Smooth muscle cell of the brain vasculature (primary cell): Measurements from ENCODE around the gene NDUFA3.
"Not testable (repeated sequence)": the region's sequence is repeated elsewhere in the genome, so short reads cannot be mapped to it uniquely, and the experiment has no call there.

Experiments used
- DNase-seq: peaks from one replicate; pipeline ENCODE4 v3.0.0-alpha.2; 2012; ENCODE audit warnings: low read depth, low spot score

Gene NDUFA3

DNA sequence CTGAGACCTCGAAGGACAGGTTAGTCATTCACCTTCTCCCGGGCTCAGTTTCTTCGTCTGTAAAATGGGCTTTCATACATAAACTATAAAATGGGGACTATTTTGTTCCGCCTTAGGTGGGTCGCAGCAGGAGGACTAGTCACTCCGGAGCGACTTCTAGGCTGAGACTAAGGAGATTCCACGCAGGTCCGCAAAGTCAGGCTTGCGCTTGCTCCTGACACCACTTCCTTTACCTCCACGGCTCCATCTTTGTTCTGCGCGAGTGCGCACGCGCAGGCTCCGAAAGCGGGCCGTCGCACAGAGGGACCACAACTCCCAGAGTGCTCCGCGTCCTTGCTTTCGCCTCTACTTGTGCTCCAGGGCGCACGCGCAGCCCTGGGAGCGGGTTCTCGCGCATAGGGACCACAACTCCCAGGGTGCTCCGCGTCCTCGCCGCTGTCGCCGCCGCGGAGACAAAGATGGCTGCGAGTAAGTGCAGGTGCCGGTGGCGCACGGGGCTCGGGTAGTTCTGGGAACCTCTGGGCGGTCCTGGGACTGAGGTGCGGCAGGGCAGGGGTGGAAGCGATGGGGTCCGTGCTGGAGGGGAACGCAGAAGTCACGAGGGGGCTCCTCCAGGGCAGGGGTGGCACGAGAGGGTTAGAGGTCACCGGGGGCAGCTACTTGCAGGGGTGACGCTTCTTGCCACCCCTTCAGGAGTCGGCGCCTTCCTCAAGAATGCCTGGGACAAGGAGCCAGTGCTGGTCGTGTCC is at the start of gene NDUFA3:
Gene NDUFA3, plus strand, starts transcription at position 435 of the 749 bp plus-strand sequence. Its CDS starts 24 bp downstream, at position 459.
- DNase-seq: peak; percentile 98

DNA sequence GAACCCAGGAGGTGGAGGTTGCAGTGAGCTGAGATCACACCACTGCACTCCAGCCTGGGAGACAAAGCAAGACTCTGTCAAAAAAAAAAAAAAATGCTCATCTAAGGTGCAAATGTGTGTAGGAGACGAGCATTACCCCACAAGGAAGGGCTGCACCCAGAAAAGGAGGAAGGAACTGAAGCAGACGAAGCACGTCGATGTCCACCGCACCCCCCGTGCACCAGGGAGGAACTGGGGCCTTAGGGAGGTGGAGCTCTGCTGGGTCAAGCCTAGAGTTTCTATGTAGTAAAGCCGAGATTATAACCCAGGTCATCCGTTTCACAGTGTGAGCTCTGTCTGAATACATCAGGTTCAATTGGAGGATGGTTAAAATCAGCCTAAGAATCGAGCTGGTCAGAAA is 40.0 kb upstream of the NDUFA3 start:
- no peak for DNase-seq

DNA sequence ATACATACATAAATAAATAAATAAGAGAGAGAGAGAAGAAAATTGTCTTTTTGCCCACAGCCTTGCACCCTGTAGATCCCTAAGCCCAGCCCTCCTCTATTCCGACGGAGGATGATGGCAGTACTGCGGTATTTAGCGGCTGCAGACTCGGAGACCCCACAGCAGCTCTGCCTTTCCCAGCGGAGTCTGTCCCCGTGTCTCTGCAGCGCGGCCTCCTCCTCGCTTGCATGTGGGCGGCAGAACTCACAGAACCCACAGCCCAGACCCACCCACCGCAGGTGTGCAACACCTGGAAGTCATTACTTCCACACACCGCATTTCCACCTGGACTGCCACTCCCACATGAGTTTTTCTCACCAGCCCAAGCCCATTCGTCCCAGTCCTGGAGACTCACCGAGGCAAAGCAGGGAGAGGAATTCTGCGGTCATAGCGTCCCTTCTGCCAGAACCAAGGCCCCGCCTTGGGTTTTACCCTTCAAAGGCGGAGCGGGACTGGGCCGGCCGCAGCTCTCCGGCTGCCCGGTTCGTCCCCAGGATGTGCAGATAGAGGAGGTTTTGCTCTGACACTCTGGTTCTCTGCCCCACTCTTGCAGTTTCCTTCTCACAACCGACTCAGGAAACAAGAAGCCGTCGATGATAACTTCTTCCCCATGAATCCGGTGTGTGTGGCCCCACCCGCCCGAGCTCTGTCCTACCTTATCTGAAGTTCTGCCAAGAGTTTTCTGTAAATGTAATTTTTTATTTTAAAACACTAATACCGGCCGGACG is 39.1 kb upstream of the NDUFA3 start, which contains the start of gene VSTM1:
Gene VSTM1, minus strand, starts transcription at position 548 of the 767 bp plus-strand sequence. Its CDS starts 120 bp downstream, at position 428.
- no peak for DNase-seq

DNA sequence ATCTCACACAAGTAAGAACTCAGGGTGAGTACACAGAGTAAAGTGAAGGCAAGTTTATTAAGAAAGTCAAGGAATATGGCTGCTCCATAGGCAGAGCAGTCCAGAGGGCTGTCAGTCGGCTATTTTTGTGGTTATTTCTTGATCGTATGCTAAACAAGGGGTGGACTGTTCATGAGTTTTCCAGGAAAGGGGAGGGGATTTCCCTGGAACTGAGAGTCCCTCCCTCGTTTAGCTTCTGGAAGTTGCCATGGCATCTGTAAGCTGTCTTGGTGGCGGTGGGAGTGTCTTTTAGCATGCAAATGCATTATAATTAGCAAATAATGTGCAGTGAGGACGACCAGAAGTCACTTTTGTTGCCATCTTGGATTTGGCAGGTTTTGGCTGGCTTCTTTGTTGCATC is 33.2 kb upstream of the NDUFA3 start:
- no peak for DNase-seq

DNA sequence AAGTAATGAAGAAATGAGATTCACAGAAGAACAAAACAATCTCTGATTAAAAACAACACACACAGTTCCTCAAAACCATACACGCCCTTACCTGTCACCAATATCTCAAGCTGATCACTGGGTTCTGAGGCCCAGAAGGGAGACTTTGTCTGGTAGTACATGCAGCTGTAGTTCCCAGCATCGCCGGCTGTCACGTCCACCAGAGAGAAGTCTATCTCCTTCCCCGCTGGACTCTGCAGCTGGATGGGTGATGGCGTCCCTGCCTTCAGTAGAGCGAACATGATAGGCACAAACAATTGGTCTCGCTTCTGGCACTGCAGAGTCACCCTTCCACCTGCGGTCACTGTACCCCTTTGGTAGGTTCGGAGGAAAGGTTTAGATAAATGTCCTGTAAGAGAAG is 28.8 kb upstream of the NDUFA3 start:
- DNase-seq: no peak

DNA sequence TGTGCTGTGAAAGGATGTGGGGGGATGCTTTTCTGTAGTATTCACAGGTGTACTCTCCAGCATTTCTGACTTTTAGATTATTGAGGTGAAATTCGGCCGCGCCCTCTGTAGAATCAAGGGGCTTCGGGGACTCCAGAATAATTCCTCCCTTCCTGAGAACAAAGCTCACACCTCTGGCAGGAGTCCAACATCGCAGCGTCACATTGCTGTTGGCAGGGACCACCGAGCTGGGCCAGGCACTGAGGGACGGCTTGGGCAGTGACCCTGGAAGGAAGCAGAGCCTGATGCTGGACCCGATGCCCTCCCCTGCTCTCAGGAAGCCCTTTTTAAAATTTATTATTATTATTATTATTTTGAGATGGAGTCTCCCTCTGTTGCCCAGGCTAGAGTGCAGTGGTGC is 27.8 kb upstream of the NDUFA3 start:
- no peak for DNase-seq

DNA sequence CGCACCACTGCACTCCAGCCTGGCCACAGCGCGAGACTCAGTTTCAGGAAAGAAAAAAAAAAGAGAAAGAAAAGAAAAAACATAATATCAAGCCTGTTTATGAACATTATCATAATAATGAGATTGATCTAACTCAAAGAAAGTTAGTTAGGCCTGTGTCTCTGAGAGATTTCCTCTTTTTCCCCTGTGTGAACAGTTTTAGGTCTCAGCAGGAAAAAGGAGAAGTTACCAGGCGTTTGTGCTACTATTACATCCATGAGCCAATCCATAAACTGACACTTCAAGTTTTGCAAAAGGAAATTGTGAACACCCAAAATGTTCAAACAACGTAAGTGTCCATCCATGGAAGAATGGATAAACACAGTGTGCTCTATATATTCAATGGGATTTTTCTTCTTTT is 25.3 kb upstream of the NDUFA3 start:
- DNase-seq: no peak

DNA sequence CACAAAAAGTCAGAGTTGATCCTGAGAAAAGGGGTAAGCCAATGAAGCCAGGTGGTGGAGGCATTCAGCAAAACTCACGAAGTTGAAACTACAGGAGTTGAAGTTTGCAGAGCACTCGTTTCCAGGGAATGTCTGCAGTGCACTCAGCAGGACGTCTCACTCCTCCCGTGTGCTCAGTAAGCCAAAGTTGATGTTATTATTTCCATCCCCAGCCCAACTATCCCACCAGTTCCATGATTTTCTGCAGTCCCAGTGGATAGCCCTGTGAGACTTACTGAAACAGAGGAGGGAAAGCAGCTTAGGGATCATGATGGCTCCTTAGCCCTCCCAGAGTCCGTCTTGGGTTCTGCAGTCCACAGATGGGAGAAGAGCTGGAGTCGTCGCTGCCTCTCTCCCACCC is 21.6 kb upstream of the NDUFA3 start, which contains the start of gene TARM1:
Gene TARM1, minus strand, starts transcription at position 334 of the 400 bp plus-strand sequence. Its CDS starts 25 bp downstream, at position 309.
- DNase-seq: no peak

DNA sequence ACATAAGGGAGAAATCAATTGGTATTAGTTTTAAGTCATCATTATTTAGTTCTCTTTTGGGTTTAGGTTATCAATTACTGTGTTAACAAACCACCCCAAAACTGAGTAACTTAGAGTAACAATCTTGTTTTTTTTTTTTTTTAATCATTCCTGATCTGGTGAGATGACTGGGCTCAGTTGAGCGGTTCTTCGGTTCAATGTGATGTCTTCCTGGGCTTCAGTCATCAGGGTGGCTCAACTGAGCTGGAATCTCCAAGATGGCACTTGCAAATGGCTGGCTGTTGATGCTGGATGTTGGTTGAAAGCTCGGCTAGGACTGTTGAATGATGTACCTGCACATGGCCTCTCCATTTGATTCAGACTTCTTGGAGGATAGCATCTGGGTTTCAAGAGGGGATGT is 18.2 kb upstream of the NDUFA3 start:
- no peak for DNase-seq

DNA sequence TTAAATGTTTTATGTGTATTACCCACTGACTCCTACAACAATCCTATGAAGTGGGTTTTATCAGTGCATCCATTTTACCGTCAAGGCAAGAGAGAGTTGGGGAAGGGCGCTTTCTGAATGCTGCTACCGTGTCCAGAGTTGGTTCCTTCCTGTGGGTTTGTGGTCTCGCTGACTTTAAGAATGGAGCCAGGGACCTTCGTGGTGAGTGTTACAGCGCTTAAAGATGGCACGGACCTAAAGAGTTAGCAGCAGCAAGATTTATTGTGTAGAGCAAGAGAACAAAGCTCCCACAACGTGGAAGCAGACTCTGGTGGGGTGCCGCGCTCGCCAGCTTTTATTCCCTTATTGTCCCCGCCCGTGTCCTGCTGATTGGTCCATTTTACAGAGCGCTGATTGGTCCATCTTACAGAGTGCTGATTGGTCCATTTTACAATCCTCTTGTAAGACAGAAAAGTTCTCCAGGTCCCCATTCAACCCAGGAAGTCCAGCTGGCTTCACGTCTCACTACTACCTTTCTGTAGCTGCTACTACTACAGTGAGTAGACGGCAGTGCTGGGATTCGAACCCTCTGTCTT is 8.1 kb upstream of the NDUFA3 start:
- no peak for DNase-seq

DNA sequence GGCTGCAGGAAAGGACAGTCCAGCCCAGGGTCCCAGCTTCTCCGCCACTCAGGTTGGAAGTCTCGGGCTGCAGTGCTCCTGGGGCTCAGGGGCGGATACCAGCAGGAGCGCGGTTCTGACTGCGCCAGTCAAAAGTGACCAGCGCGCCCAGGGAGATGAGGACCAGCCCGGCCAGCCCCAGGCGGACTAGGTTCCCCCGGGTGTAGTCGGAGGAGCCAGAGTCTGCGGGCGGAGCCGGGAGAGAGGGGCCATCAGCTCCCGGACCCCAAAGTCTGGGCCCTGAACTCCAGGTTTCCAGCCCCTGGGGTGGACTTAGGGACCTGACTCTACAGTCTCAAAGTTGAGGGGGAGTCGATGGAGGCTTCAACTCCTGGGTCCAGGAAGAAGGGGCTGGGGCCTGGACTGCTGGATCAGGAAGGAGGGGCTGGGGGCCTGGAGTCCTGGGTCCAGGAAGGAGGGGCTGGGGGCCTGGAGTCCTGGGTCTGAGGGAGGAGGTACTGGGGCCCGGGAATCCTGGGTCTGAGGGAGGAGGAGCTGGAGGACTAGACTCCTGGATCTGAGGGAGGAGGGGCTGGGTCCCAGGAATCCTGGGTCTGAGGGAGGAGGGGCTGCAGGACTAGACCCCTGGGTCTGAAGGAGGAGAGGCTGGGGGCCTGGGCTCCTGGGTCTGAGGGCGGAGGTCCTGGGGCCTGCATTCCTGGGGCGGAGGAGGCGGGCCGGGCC is 7.4 kb upstream of the NDUFA3 start:
- no peak for DNase-seq

DNA sequence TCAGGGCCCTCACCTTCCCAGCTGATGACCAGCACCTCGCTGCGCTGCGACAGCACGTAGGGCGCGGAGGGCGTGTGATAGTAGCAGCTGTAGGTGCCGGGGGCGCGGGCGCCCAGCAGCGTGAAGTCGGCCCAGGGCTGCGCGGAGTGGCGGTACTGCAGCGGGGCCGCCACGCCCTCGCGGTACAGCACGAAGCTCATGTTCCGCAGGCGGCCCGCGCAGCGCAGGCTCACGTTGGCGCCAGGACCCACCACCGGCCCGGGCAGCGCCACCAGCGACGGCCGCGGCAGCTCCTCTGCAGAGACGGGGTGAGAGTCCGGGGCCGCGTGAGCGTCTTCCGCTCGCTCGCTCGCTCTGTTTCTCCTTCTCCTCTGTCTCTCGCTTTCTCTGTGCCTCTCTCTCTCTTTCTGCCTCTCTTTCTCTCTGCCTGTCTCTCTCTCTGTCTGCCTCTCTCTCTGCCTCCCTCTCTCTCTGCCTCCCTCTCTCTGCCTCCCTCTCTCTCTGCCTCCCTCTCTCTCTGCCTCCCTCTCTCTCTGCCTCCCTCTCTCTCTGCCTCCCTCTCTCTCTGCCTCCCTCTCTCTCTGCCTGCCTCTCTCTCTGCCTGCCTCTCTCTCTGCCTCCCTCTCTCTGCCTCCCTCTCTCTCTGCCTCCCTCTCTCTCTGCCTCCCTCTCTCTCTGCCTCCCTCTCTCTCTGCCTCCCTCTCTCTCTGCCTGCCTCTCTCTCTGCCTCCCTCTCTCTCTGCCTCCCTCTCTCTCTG is 6.6 kb upstream of the NDUFA3 start:
- not testable (repeated sequence) for DNase-seq

DNA sequence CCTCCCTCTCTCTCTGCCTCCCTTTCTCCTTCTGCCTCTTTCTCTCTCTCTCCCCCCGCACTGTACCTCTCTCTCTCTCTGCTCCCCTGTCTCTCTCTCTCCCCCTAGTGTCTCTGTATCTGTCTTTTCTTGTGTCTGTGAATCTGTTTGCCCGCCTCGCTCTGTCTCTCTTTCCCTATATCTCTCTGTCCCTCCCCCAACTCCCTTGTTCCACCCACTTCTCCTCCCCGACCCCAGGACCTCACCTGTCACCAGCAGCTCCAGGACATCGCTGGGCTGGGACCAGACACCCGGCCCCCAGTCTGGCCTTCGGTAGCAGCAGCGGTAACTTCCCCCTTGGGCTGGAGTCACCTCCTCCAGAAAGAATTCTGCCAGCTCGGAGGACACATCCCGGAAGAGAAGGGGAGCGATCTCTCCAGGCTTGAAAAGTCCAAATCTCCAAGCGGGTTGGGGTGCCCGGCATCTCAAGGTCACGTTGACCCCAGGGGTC is 6.0 kb upstream of the NDUFA3 start:
- DNase-seq: no peak

DNA sequence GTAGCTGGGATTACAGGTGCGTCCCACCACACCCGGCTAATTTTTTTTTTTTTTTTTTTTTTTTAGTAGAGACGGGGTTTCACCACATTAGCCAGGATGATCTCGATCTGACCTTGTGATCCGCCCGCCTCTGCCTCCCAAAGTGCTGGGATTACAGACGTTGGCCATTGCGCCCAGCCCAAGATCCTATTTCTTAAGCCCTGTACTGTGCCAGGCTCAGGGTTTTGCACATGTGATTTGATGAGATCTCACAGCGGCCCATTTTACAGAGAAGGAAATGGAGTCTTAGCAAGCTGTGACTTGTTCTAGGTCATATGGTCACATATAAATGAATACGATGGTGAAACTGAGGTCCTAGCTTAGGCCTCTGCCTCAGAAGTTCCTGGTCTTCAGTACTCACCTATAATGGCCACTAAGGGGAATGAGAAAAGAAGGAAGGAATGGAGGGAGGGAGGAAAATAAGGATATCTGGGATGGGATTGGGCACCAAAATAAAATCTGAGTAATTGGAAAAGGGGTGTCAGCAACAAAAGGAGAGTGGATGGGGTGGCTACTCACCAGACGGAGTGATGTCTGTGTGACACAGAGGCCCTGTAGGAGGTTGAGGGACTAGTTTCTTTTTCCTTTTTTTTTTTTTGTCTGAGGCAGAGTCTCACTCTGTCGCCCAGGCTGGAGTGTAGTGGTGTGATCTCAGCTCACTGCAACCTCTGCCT is 3.3 kb upstream of the NDUFA3 start:
- DNase-seq: no peak

DNA sequence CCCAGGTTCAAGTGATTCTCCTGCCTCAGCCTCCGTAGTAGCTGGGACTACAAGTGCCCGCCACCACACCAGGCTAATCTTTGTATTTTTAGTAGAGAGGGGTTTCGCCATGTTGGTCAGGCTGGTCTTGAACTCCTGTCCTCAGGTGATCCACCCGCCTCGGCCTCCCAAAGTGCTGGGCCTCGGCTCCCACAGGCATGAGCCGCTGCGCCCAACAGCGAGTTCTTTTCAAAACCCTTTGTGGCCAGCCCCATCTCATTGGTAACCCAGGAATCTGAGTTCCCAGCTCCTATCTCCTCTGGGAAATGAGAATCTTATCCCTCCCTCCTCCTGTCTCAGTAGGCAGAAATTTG is 2.8 kb upstream of the NDUFA3 start:
- DNase-seq: not testable (repeated sequence)

DNA sequence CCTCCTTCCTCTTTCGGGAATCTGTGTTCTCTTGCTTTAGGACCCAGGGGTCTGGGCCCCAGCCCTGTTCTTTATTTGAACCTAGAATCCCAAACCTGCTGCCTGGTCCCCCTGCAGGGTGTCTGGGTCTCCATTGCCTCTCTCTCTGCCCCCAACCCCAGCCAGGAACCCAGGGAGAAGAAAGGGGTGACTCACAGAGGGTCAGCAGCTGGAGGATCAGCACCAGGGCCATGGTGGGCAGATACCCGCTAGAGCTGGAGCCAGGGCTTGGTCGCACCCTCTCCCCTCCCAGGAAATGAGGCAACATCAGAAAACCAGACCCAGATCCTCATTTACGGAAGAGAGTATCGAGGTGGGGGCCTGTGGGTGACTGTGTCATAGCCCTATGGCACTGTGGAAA is 2.1 kb upstream of the NDUFA3 start, which contains the start of gene OSCAR:
Gene OSCAR, minus strand, starts transcription at position 243 of the 400 bp plus-strand sequence. Its CDS starts 11 bp downstream, at position 232.
- no peak for DNase-seq

DNA sequence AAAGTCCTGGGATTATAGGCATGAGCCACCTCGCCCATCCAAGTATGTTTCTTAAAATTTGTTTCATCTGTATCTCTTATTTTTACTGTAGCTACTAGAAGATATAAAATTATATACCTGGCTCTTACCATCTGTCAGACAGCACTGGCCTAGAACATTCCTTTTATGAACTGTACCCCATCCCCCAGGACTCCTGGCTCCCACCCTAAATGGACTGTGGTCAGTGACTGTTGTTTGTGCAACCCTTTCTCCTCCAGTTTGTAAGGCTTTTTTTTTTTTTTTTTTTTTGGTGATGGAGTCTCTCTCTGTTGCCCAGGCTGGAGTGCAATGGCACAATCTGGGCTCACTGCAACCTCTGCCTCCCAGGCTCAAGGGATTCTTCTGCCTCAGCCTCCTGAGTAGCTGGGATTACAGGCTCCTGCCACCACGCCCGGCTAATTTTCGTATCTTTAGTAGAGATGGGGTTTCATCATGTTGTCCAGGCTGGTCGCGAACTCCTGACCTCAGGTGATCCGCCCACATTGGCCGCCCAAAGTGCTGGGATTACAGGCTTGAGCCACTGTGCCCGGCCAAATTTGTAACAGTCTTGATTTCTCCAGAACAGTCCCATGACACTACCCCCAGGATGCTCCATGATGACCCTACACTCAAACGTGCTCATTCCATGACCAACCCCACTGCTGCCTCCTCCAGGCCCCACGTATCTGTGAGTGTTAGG is 2.5 kb downstream of the NDUFA3 start:
- DNase-seq: no peak

DNA sequence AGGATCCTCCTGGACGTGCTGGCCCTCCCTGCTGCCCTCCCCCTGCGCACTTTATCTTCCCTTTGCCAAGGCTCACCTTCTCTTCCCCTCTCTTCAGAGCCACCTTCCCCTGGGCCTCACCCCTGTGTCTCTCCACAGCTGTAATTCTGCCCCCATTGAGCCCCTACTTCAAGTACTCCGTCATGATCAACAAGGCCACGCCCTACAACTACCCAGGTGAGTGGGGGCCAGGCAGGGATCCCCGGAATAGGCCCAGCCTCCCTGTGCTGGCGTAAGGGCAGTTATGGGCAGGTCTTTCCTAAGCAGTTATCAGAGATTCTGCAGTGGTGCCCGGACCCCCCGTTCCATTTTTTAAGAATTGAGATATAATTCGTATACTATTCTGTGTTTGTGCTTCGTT is 3.1 kb downstream of the NDUFA3 start:
- no peak for DNase-seq

DNA sequence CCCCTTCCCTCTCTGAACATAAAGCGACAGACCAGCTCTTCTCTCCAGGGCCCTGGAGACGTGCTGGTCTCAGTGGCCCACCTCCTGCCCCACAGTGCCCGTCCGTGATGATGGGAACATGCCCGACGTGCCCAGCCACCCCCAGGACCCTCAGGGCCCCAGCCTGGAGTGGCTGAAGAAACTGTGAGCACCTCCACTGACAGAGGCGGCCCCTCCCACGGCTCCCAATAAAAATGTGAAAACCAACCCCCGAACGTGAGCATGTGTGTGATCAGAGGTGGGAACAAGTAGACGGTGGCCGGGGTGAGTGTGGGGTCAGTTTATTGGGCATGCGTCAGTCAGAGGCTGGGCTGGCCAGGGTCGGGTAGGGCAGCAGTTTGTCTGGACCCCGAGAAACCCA is 4.1 kb downstream of the NDUFA3 start:
- no peak for DNase-seq
